ENCODE data around the gene PPP2R2B.

DNA sequence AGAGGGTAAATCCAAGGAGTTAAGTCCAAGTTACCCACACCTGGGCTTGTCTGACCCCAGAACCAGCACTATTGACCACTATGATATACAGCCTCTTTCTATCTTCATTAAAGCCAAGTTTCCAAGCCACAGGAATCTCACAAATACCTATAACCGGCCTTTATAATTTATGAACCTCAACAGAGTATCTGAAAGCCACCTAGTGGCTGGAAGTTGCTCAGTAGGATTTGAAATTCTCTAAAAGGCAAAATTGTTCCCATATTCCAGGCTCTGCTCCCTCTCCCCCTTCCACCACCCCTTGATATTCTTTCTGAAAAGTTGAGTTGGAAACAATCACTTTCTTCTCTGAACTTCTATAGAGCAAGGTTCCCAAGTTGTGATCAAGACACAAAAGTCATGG, 256.2 kb downstream of the PPP2R2B start:
- TF ChIP-seq YY1 (IDR thresholded peaks at IDR 0.05; ENCODE audit: insufficient read depth, insufficient read length): no peak
- TF ChIP-seq ZNF274 (IDR thresholded peaks at IDR 0.05; ENCODE audit: low read depth, low read length): no peak

Measured in NT2/D1 (cell line).